Activated CD4-positive, alpha-beta T cell treated with anti-CD3 and anti-CD28 coated beads for 36 hours (primary cell): Measurements from ENCODE around the gene NTN3. TPM values are rescaled to one million over a fixed set of nuclear protein-coding genes. Genes with fewer than 3 reads are reported as not detected.

Experiments used
- ATAC-seq: fragments of 200-7000 bp; cut with Tn5 transposase; one replicate; pipeline ENCODE4 v1.10.0; 2021; ENCODE audit warnings: mild to moderate bottlenecking, moderate library complexity
- CTCF ChIA-PET: fragments of 350-600 bp; sonication (Branson Sonifier 250); formaldehyde crosslinking; loops from one replicate; lab custom pipeline; 2021; ENCODE audit warnings: antibody characterized with exemption; lab: Charles Lee
- POLR2A ChIA-PET: fragments of 350-600 bp; sonication (Branson Sonifier 250); formaldehyde crosslinking; loops from one replicate; lab custom pipeline; 2021; ENCODE audit warnings: antibody characterized with exemption, inconsistent platforms; lab: Charles Lee
- DNase-seq: peaks from one replicate; pipeline ENCODE4 v3.0.0-alpha.2; 2020
- H3K27ac Mint-ChIP-seq: one replicate; pipeline ENCODE4 v1.8.0; 2021; ENCODE audit warnings: mixed read lengths
- H3K27me3 Mint-ChIP-seq: one replicate; pipeline ENCODE4 v1.8.0; 2021; ENCODE audit warnings: mixed read lengths
- H3K36me3 Mint-ChIP-seq: one replicate; pipeline ENCODE4 v1.8.0; 2021; ENCODE audit warnings: low read depth, mixed read lengths
- H3K4me1 Mint-ChIP-seq: one replicate; pipeline ENCODE4 v1.8.0; 2021; ENCODE audit warnings: mixed read lengths
- H3K4me3 Mint-ChIP-seq: one replicate; pipeline ENCODE4 v1.8.0; 2021; ENCODE audit warnings: mild to moderate bottlenecking, moderate library complexity, mixed read lengths
- H3K9me3 Mint-ChIP-seq: one replicate; pipeline ENCODE4 v1.8.0; 2021; ENCODE audit warnings: low read depth, mixed read lengths
- intact Hi-C, 2 experiments: fragments of 100-400 bp; cut with DNase I in 1 of 2; cut with micrococcal nuclease in 1 of 2; formaldehyde crosslinking; loops; one replicate each; pipeline versions ENCODE4 v1.14.2 to v1.15.1; 2022 to 2024; cut with DNase I, micrococcal nuclease
- total RNA-seq, 2 experiments: library from RNA; stranded (reverse); gene quantifications; one replicate each; pipeline ENCODE4 v1.2.3, GENCODE V29; 2021

NTN3 gene
- not detected for total RNA-seq

DNA sequence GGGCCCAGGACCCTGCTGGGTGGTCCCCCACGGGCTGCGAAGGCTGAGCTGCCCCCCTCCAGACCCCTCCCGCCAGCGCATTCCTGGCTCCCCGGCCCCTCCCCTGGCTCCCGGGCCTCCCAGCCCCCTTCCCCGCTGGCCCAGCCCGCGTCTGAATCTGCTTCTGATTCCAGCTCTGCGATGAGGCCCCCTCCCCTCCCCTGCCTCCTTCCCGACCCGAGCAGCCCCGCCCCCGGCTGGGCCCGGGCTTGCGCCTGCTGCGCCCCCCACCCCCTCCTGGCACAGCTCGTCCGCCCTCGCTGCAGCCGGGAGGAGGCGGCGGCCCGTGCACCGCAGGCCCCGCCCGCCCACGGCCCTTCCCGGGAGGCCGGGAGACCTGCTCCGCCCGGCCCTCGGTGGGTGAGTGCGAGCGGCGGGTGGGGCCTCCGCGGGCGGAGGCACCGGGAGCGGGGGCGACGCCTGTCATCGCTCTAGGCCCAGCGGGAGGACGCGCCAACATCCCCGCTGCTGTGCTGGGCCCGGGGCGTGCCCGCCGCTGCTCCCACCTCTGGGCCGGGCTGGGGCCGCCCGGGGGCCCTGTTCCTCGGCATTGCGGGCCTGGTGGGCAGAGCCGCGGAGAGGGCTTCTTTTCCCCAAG, at the start of gene NTN3:
NTN3 (plus strand) TSS at position 282 of the 637 bp plus-strand sequence. CDS start 405 bp downstream, outside the sequence.
- peaks cover 27% of the 10 kb centered on the region for H3K27me3 Mint-ChIP-seq
- H3K27ac Mint-ChIP-seq = no peak within 1 kb of the TSS
- CTCF ChIA-PET = no interaction called here
- H3K36me3 Mint-ChIP-seq = no peaks in the 10 kb centered on the region
- POLR2A ChIA-PET = interaction anchor here (0.6 kb wide), 1 partner anchor 17 kb away, joined by 3 read pairs; no protein-coding TSS in a partner anchor
- DNase-seq (peak; percentile 50), ATAC-seq (no peak)
- no peak within 1 kb of the TSS for H3K4me3 Mint-ChIP-seq
- intact Hi-C loops = loop anchor here (5.0 kb wide), 3 partner anchors 61 to 264 kb away; partner anchors contain the start of genes CEMP1 (in 1 of the 2), MLST8 (in 1 of the 2) and RNPS1 (in 1 of the 2)
- no peaks in the 10 kb centered on the region for H3K9me3 Mint-ChIP-seq
- H3K4me1 Mint-ChIP-seq = peaks cover 6% of the 10 kb centered on the region

DNA sequence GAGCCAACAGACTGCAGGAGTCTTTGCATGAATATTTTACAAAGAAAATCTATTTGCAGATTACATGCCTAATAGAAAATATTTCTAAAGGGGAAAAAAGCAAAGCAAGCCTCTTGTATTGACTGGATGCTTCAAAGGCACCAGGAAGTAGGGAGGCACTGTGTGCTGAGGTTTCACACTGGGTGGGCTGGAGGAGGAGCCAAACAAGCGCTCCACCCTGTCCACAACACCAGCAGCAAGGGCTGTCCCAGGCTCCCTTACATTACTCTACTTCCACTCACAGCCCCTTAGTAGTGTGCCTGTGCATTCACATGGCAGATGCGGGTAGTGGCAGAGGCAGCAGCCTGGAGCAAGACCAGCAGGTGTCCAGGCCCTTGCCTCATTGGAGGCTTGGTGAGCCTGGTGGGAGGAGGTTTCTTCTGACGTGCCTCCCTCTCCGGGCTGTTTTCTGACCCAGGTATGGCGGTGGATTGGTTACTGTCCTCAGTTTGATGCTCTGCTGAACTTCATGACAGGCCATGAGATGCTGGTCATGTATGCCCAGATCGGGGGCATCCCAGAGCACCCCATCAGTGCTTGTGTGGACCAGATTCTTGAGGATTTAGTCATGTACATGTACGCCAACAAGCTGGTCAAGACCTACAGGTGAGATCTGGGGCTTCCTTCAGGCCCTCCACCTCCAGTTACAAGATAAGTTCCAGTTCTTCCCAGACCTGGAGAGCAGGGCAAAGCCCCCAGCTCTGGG, 48.8 kb upstream of the NTN3 start:
- H3K27me3 Mint-ChIP-seq = peaks cover under 1% of the 10 kb centered on the region
- H3K4me3 Mint-ChIP-seq = no peak overlapping the region
- H3K27ac Mint-ChIP-seq = no peak overlapping the region
- ChIA-PET POLR2A (no interaction called here), CTCF (interaction anchor here (0.7 to 1.7 kb wide), 4 partner anchors 9 to 277 kb away, joined by 3 to 5 read pairs (median 3); partner anchors contain the start of gene TEDC2)
- H3K9me3 Mint-ChIP-seq = no peaks in the 10 kb centered on the region
- intact Hi-C loops = no loop called here
- H3K36me3 Mint-ChIP-seq = no peaks in the 10 kb centered on the region
- peaks cover 2% of the 10 kb centered on the region for H3K4me1 Mint-ChIP-seq
- no peak for DNase-seq
- ATAC-seq = no peak

DNA sequence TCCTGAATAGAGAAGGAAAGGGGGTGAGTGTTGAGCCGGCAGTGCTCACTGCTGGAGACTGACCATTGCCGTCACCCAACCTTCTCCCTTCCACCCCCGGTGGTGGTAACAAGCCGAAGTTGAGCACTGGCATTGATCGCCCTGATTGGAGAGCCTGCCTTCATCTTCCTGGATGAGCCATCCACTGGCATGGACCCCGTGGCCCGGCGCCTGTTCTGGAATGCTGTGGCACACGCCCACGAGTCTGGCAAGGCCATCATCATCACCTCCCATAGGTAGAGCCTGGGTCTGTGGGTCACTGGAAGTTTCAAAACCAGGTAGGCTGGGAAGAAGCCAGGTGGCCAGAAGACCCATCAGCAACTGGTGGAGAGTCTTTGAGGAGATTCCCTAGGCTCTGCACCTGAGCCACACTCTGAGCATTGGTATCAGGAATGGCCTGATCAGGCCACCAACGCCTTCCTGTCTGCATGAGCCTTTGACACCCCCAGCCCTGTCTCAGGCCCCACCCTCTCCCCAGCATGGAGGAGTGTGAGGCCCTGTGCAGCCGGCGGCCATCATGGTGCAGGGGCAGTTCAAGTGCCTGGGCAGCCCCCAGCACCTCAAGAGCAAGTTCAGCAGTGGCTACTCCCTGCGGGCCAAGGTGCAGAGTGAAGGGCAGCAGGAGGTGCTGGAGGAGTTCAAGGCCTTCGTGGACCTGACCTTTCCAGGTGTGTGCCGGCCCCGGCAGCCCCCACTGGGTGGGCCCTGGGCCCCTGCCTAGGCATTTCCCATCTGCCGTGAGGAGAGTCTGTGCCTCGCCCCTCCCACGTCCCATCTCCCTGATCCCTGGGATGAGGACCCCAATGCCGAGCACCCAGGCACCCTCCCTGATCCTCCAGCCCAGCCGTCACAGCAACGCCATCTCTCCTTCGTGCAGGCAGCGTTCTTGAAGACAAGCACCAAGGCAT, 46.8 kb upstream of the NTN3 start:
- peaks cover 5% of the 10 kb centered on the region for H3K4me1 Mint-ChIP-seq
- CTCF ChIA-PET = interaction anchor here (0.8 kb wide), 1 partner anchor 13 kb away, joined by 6 read pairs; no protein-coding TSS in a partner anchor
- no peaks in the 10 kb centered on the region for H3K9me3 Mint-ChIP-seq
- POLR2A ChIA-PET = interaction anchor here (0.6 kb wide), 1 partner anchor 164 kb away, joined by 3 read pairs; no protein-coding TSS in a partner anchor
- ATAC-seq = no peak
- no peak overlapping the region for H3K4me3 Mint-ChIP-seq
- no peak overlapping the region for H3K27ac Mint-ChIP-seq
- H3K27me3 Mint-ChIP-seq = no peaks in the 10 kb centered on the region
- no peak for DNase-seq
- intact Hi-C loops = loop anchor here (5.0 kb wide), 3 partner anchors 78 to 483 kb away; partner anchors contain the start of gene ECI1 (in 1 of the 2)
- H3K36me3 Mint-ChIP-seq = no peaks in the 10 kb centered on the region

- Mint-ChIP-seq H3K36me3 (peaks cover 3% of the 10 kb centered on the region), H3K9me3 (no peaks in the 10 kb centered on the region), H3K27ac (no peak overlapping the region), H3K4me3 (no peak overlapping the region), H3K27me3 (no peaks in the 10 kb centered on the region), H3K4me1 (peaks cover 7% of the 10 kb centered on the region)
- intact Hi-C loops = loop anchor here (5.0 kb wide), 3 partner anchors 77 to 482 kb away; partner anchors contain the start of gene ECI1 (in 1 of the 2)
- CTCF ChIA-PET = no interaction called here
- no peak for ATAC-seq
- POLR2A ChIA-PET = no interaction called here
- DNase-seq = no peak
These were observed 46.0 kb upstream of the NTN3 start for GRCh38 chr16:2425008-2425518.

DNA sequence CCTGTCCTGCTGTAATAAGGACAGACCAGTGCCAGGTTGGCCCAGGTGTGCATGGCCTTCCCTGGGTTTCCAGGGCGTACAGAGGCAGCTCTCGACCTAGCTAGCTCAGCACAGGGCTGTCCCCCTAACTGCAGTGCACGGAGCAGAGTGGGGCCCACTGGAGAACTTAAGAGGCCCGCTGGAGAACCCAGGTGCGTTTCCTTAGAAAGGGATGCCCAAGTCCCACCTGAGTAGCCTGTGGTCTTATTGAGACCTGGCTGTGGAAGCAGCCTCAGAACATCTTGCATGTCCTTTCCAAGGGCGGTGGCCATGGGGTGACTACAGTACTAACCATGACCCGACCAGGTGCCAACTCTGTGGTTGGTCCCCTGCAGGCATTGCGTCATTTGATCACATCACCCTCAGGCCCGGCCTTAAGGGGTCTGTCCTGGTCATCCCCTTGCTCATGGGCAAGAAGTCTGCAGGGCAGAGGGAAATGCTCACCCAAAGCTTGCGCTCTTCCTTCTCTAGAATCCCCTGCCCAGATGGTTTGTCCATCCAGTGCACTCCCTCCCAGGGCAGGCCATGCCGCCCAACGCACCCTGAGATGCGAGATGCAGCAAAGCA, 45.2 kb upstream of the NTN3 start:
- H3K27ac Mint-ChIP-seq = no peak overlapping the region

DNA sequence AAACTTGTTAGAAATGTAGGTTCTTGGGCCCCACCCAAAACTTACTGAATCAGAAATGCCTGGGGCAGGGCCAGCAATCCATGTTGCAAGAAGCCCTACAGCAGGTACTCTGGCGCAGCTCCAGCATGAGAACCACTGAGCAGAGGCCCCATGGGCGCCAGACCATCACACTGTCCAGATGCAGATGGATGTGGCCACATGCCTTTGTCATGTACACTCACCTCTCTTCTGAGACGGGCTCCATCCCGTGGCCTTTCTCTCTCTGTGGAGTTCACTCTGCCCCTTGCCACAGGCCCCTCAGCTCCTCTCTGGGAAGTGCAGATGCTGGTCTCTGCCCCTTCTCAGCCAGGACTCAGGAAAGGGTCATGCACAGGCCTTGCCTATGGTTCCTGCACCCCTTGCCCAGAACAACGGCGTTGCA, 44.1 kb upstream of the NTN3 start:
- Mint-ChIP-seq H3K36me3 (peaks cover 16% of the 10 kb centered on the region), H3K4me3 (no peak overlapping the region), H3K4me1 (peaks cover 19% of the 10 kb centered on the region), H3K27me3 (no peaks in the 10 kb centered on the region), H3K9me3 (no peaks in the 10 kb centered on the region), H3K27ac (no peak overlapping the region)
- ChIA-PET POLR2A (no interaction called here), CTCF (interaction anchor here (0.9 to 1.6 kb wide), 3 partner anchors 8 to 41 kb away, joined by 3 to 7 read pairs (median 4); no protein-coding TSS in a partner anchor)
- no peak for ATAC-seq
- no peak for DNase-seq
- intact Hi-C loops = loop anchor here (5.0 kb wide), 3 partner anchors 75 to 480 kb away; partner anchors contain the start of gene ECI1 (in 1 of the 2)

More for the DNA sequence above, 45.2 kb upstream of the NTN3 start:
- Mint-ChIP-seq H3K27me3 (no peaks in the 10 kb centered on the region), H3K36me3 (peaks cover 11% of the 10 kb centered on the region), H3K4me3 (no peak overlapping the region), H3K4me1 (peaks cover 16% of the 10 kb centered on the region), H3K9me3 (no peaks in the 10 kb centered on the region)
- intact Hi-C loops = loop anchor here (5.0 kb wide), 3 partner anchors 76 to 481 kb away; partner anchors contain the start of gene ECI1 (in 1 of the 2)
- CTCF ChIA-PET = no interaction called here
- ATAC-seq (no peak), DNase-seq (no peak)
- POLR2A ChIA-PET = no interaction called here

GRCh38 chr16:2427526-2427925, 43.6 kb upstream of the NTN3 start:
- Mint-ChIP-seq H3K4me1 (peaks cover 19% of the 10 kb centered on the region), H3K27me3 (no peaks in the 10 kb centered on the region), H3K9me3 (no peaks in the 10 kb centered on the region), H3K36me3 (peaks cover 19% of the 10 kb centered on the region), H3K27ac (no peak overlapping the region), H3K4me3 (peak overlapping the region; percentile 97)
- DNase-seq (no peak), ATAC-seq (no peak)
- ChIA-PET CTCF (interaction anchor here (0.5 to 1.6 kb wide), 6 partner anchors 9 to 400 kb away, joined by 3 to 7 read pairs (median 4); no protein-coding TSS in a partner anchor), POLR2A (no interaction called here)
- intact Hi-C loops = loop anchor here (5.0 kb wide), 3 partner anchors 75 to 480 kb away; partner anchors contain the start of gene ECI1 (in 1 of the 2)

- Mint-ChIP-seq H3K4me3 (peak overlapping the region; percentile 97), H3K36me3 (peaks cover 23% of the 10 kb centered on the region), H3K9me3 (no peaks in the 10 kb centered on the region), H3K27me3 (no peaks in the 10 kb centered on the region), H3K4me1 (peaks cover 17% of the 10 kb centered on the region), H3K27ac (peak overlapping the region; percentile 76)
- ChIA-PET POLR2A (no interaction called here), CTCF (interaction anchor here (0.6 to 1.6 kb wide), 7 partner anchors 10 to 478 kb away, joined by 3 to 7 read pairs (median 3); partner anchors contain the start of gene ABCA3)
- intact Hi-C loops = loop anchor here (2.0 to 5.0 kb wide), 6 partner anchors 74 to 479 kb away; partner anchors contain the start of genes ABCA3 (in 1 of the 2), ECI1 (in 1 of the 2), KCTD5 (in 1 of the 2) and NTHL1 (in 1 of the 2)
- DNase-seq (peak; percentile 55), ATAC-seq (no peak)
These were observed 42.9 kb upstream of the NTN3 start for GRCh38 chr16:2428051-2428783.

GRCh38 chr16:2428784-2429033, 42.4 kb upstream of the NTN3 start:
- POLR2A ChIA-PET = no interaction called here
- ATAC-seq = peak; percentile 37
- H3K27ac Mint-ChIP-seq = peak overlapping the region; percentile 76

More at GRCh38 chr16:2428784-2429033, 42.4 kb upstream of the NTN3 start:
- no peak for DNase-seq
- Mint-ChIP-seq H3K27me3 (no peaks in the 10 kb centered on the region), H3K9me3 (no peaks in the 10 kb centered on the region), H3K36me3 (peaks cover 27% of the 10 kb centered on the region), H3K4me3 (peak overlapping the region; percentile 97), H3K4me1 (peaks cover 16% of the 10 kb centered on the region)
- CTCF ChIA-PET = interaction anchor here (0.6 to 1.0 kb wide), 4 partner anchors 53 to 478 kb away, joined by 3 read pairs; partner anchors contain the start of gene ABCA3
- intact Hi-C loops = loop anchor here (1.0 to 5.0 kb wide), 23 partner anchors 32 to 485 kb away; partner anchors contain the start of genes ABCA3 (in 2 of the 2), AMDHD2 (in 1 of the 2), ATP6V0C (in 1 of the 2) and E4F1 (in 1 of the 2)
